ENCODE results near the gene IDH3A. TPM values are rescaled to one million over a fixed set of nuclear protein-coding genes. Genes with fewer than 3 reads are reported as not detected.

IDH3A gene
- total and polyA plus RNA-seq, 10 donors: 27.6 to 90.7 (median 70.1) TPM

DNA sequence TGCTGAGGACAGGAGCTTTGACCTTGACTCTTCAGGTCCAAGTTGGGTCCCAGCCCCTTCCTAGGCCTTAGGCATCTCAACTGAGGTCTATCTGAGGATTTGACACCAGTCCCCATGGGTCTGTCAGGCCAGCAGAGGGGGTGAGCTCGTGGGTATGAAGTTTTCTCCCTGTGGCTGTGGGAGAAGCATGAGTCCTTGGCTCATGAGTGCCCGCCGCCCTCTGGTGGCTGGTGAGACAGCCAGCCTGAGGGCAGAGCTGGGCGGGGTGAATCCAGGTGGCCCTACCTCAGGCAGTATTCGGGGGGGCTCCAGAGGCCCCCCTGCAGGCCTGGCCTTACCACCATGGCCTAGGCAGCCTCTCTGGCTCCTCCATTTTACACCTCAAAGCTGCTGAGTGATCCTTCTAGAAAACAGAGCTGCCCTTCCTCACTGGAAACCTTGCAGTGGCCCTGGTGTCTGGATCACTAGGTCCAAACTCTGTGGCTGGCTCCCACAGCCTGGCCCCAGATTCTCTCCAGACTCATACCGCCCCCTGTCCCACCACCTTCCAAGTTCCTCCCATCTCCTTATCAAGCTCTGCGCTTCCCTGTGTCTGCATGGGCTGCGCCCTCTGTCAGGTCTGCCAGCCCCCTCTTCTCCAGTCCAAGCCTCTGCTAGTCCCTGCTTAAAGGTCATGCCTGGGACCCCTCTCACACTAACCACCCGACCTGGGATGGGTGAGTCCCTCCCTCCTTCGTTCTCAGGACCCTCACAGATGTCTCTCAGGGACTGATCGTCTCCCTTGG, 40.7 kb upstream of the IDH3A start:
- Histone ChIP-seq H3K4me1 (peaks cover 13 to 48% (median 35%) of the 10 kb centered on the region in 6 donors), H3K27ac (peak overlapping the region in 1 of 8 donors; percentile 30), H3K9me3 (no peaks in the 10 kb centered on the region), H3K27me3 (replicated peaks in 1 of 7) (no peaks in the 10 kb centered on the region), H3K36me3 (no peaks in the 10 kb centered on the region), H3K4me3 (no peak overlapping the region)
- DNase-seq: peak; percentile 96
- WGBS, 5 donors: 37 to 46% (median 41%) methylated on average over 9 to 11 of the region's 11 CpGs
- TF ChIP-seq POLR2A (IDR thresholded peaks at IDR 0.05) (no peak), POLR2AphosphoS5 (IDR thresholded peaks at IDR 0.05) (peak; percentile 59 to 72 (median 69)), CTCF (IDR thresholded peaks at IDR 0.05 in 8 of 11, conservative IDR thresholded peaks at IDR 0.05 in 3 of 11) (peak; percentile 94 to 99 (median 97))
- intact Hi-C loops (cut with DNase I; ENCODE audit: low total_unique reads): loop anchor here (5.0 to 10.0 kb wide), 3 partner anchors 74 to 141 kb away; no protein-coding TSS in a partner anchor

- Histone ChIP-seq H3K4me3 (no peak overlapping the region), H3K4me1 (peaks cover 7 to 44% (median 30%) of the 10 kb centered on the region in 6 donors), H3K27ac (no peak overlapping the region), H3K9me3 (no peaks in the 10 kb centered on the region), H3K27me3 (replicated peaks in 1 of 7) (no peaks in the 10 kb centered on the region), H3K36me3 (no peaks in the 10 kb centered on the region)
- TF ChIP-seq POLR2AphosphoS5 (IDR thresholded peaks at IDR 0.05): no peak
- TF ChIP-seq POLR2A (IDR thresholded peaks at IDR 0.05): no peak
- no peak for TF ChIP-seq CTCF (IDR thresholded peaks at IDR 0.05 in 8 of 11, conservative IDR thresholded peaks at IDR 0.05 in 3 of 11)
- 86 to 95% (median 92%) methylated on average over 12 of the region's 12 CpGs for WGBS, 5 donors
- DNase-seq: no peak
- intact Hi-C loops (cut with DNase I; ENCODE audit: low total_unique reads): loop anchor here (5.0 to 10.0 kb wide), 3 partner anchors 74 to 142 kb away; no protein-coding TSS in a partner anchor
These were observed 40.0 kb upstream of the IDH3A start for GRCh38 chr15:78109156-78109555.

- H3K27ac ChIP-seq: no peak overlapping the region
- TF ChIP-seq POLR2A (IDR thresholded peaks at IDR 0.05) (no peak), POLR2AphosphoS5 (IDR thresholded peaks at IDR 0.05) (no peak), CTCF (IDR thresholded peaks at IDR 0.05 in 8 of 11, conservative IDR thresholded peaks at IDR 0.05 in 3 of 11) (no peak)
- intact Hi-C loops (cut with DNase I; ENCODE audit: low total_unique reads): loop anchor here (5.0 kb wide), 2 partner anchors 82 to 312 kb away; no protein-coding TSS in a partner anchor
- no peaks in the 10 kb centered on the region for H3K9me3 ChIP-seq
- no peak overlapping the region for H3K4me3 ChIP-seq
- H3K4me1 ChIP-seq: peaks cover under 1 to 34% (median 21%) of the 10 kb centered on the region in 6 donors
- H3K36me3 ChIP-seq: no peaks in the 10 kb centered on the region
- DNase-seq: peak; percentile 64
- no peaks in the 10 kb centered on the region for H3K27me3 ChIP-seq (replicated peaks in 1 of 7)
- 91 to 98% (median 96%) methylated on average over 4 to 6 of the region's 6 CpGs for WGBS, 5 donors
These were observed 39.1 kb upstream of the IDH3A start for GRCh38 chr15:78110096-78110495.

DNA sequence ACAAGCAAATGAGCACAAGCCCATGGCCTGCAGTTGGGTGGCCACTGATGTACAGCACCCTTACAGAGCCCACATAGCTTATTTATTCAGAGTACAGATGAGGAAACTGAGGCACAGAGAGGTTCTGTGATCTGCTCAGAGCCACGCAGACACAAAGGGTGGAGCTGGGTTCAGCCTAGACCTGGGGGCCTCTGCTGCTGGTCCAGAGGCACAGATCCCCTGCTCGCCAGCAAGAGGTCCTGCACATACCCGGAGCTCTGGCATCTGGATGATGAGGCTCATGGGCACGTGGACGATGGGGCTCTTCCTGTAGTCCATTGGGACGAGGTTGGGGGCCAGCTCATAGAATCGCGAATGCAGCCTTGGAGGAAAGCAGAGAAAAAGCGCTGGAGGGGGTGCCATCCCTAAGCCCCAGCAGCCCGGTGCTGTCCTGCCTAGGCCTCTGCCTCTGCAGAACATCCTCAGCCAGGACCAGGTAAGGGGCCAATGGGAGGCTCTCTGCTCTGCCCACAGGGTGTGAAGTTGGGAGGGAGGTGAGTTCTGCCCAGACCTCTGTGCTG, 38.2 kb upstream of the IDH3A start:
- peak; percentile 59 for DNase-seq
- Histone ChIP-seq H3K9me3 (no peaks in the 10 kb centered on the region), H3K27me3 (replicated peaks in 1 of 7) (no peaks in the 10 kb centered on the region), H3K4me3 (no peak overlapping the region), H3K36me3 (no peaks in the 10 kb centered on the region), H3K27ac (no peak overlapping the region), H3K4me1 (peaks cover 0 to 25% (median 13%) of the 10 kb centered on the region in 6 donors)
- 75 to 92% (median 91%) methylated on average over 7 to 10 of the region's 10 CpGs for WGBS, 5 donors
- TF ChIP-seq POLR2AphosphoS5 (IDR thresholded peaks at IDR 0.05) (no peak), CTCF (IDR thresholded peaks at IDR 0.05 in 8 of 11, conservative IDR thresholded peaks at IDR 0.05 in 3 of 11) (no peak), POLR2A (IDR thresholded peaks at IDR 0.05) (no peak)
- intact Hi-C loops (cut with DNase I; ENCODE audit: low total_unique reads): loop anchor here (5.0 kb wide), 2 partner anchors 81 to 311 kb away; no protein-coding TSS in a partner anchor

Data from spleen (tissue), 11 donors.